ENCODE results near the gene PISD. TPM values are rescaled to one million over a fixed set of nuclear protein-coding genes. Genes with fewer than 3 reads are reported as not detected.

Gene PISD
- total and polyA plus RNA-seq, 2 donors (not counting 3 experiments of a cell fraction or from before 2014, with no cell fraction given) = 53.4 to 58.0 TPM

DNA sequence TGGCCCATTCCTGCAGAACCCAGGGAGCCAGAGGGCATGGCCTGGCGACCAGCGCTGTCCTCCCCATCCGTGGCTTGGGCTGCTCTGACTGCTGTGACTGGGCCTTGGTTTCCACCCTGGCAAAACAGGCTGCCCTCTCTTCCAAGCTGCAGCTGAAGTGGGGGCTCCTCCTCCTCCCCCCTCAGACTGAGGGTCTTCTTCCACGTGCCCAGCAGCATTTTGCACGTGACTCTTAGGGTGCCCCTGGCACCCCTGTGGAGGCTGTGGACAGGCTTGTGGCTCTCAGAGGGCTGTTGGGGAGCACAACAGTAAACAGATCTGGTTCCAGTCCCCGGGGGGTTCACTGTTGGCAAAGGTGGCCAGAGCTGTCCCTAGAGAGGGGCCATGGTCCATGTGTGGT, 51.4 kb downstream of the PISD start:
- Histone ChIP-seq H4K20me1 (replicated peaks; ENCODE audit: control insufficient read depth, extremely low read depth, insufficient read depth, low read length) (no peaks in the 10 kb centered on the region), H2AFZ (ENCODE audit: low read depth, low read length) (no peak overlapping the region), H3K4me1 (ENCODE audit: control insufficient read depth, extremely low read depth, insufficient read depth, low read length) (no peaks in the 10 kb centered on the region), H3K9me1 (replicated peaks; ENCODE audit: control insufficient read depth, extremely low read depth, insufficient read depth, low read length) (no peaks in the 10 kb centered on the region), H3K79me2 (ENCODE audit: control insufficient read depth, insufficient read depth, low read length) (no peaks in the 10 kb centered on the region), H3K4me2 (ENCODE audit: insufficient read depth, low read length) (no peak overlapping the region), H3K9ac (replicated peaks; ENCODE audit: extremely low read depth, insufficient read depth, low read length) (no peak overlapping the region), H3K4me3 (replicated peaks in 1 of 3; ENCODE audit: insufficient read depth in 1 of 3, low read depth in 1 of 3, low read length in 3 of 3) (no peak overlapping the region), H3K36me3 (ENCODE audit: control insufficient read depth in 2 of 2, extremely low read depth in 1 of 2, insufficient read depth in 2 of 2, low read length in 2 of 2) (no peaks in the 10 kb centered on the region), H3K9me3 (replicated peaks; ENCODE audit: control insufficient read depth, insufficient read depth, low read length) (no peaks in the 10 kb centered on the region), H3K27ac (ENCODE audit: insufficient read depth, low read depth, low read length) (no peak overlapping the region), H3K27me3 (ENCODE audit: control insufficient read depth in 2 of 2, insufficient read depth in 2 of 2, low read length in 2 of 2) (no peaks in the 10 kb centered on the region)
- POLR2A ChIA-PET = no interaction called here
- DNase-seq (ENCODE audit: low read depth, low spot score) (no peak), FAIRE-seq (no peak)
- TF ChIP-seq, protein P1, sequence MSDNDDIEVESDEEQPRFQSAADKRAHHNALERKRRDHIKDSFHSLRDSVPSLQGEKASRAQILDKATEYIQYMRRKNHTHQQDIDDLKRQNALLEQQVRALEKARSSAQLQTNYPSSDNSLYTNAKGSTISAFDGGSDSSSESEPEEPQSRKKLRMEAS (IDR thresholded peaks at IDR 0.05; ENCODE audit: insufficient read depth, insufficient read length) = no peak
- no peak for TF ChIP-seq GATA2 (IDR thresholded peaks at IDR 0.05; ENCODE audit: insufficient read depth, insufficient read length, low read depth, low read length)
- TF ChIP-seq POLR2AphosphoS5 (IDR thresholded peaks at IDR 0.05; ENCODE audit: insufficient read depth, low read depth, low read length) = no peak
- TF ChIP-seq MYC (IDR thresholded peaks at IDR 0.05; ENCODE audit: low read depth, low read length) = no peak
- dilution Hi-C loops (cut with MboI; ENCODE audit: extremely low pct_ligation_motif_present, low sequenced_read_pairs) (no loop called here), intact Hi-C loops (cut with micrococcal nuclease) (no loop called here)
- no TSS peak for BruUV-seq (replicated peaks)
- CTCF ChIA-PET = interaction anchor here (0.6 to 1.8 kb wide), 4 partner anchors 9 to 177 kb away, joined by 3 to 11 read pairs (median 4); no protein-coding TSS in a partner anchor

DNA sequence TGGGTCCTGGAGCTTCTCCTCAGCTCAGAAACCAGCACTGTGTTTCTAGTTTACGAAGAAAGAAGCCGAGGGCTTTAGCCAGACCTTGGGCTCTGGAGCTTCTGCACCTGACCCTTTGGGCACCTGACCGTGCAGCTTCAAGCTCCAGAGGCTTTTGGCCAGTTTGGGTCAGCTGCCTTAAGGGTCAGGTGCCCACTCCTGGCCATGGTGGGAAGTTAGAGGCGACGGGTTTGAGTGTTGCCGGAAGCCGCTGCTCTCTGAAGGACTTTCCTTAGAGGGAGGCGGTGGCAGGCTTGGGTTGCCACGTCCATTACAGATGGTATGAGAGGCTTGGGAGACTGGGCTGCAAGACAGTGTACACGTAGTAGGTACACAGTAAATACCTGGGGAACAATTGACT, 52.3 kb downstream of the PISD start:
- no peak for FAIRE-seq
- no peaks in the 10 kb centered on the region for H4K20me1 ChIP-seq (replicated peaks; ENCODE audit: control insufficient read depth, extremely low read depth, insufficient read depth, low read length)
- no peak overlapping the region for H3K4me3 ChIP-seq (replicated peaks in 1 of 3; ENCODE audit: insufficient read depth in 1 of 3, low read depth in 1 of 3, low read length in 3 of 3)
- no peaks in the 10 kb centered on the region for H3K9me1 ChIP-seq (replicated peaks; ENCODE audit: control insufficient read depth, extremely low read depth, insufficient read depth, low read length)
- no peaks in the 10 kb centered on the region for H3K27me3 ChIP-seq (ENCODE audit: control insufficient read depth in 2 of 2, insufficient read depth in 2 of 2, low read length in 2 of 2)
- CTCF ChIA-PET = interaction anchor here (1.1 kb wide), 1 partner anchor 53 kb away, joined by 3 read pairs; no protein-coding TSS in a partner anchor
- no peak overlapping the region for H2AFZ ChIP-seq (ENCODE audit: low read depth, low read length)
- no peaks in the 10 kb centered on the region for H3K4me1 ChIP-seq (ENCODE audit: control insufficient read depth, extremely low read depth, insufficient read depth, low read length)
- no peaks in the 10 kb centered on the region for H3K9me3 ChIP-seq (replicated peaks; ENCODE audit: control insufficient read depth, insufficient read depth, low read length)
- TF ChIP-seq GATA2 (IDR thresholded peaks at IDR 0.05; ENCODE audit: insufficient read depth, insufficient read length, low read depth, low read length) = no peak
- TF ChIP-seq FOS (IDR thresholded peaks at IDR 0.05; ENCODE audit: borderline replicate concordance, insufficient read depth, low read length) = no peak
- H3K36me3 ChIP-seq (ENCODE audit: control insufficient read depth in 2 of 2, extremely low read depth in 1 of 2, insufficient read depth in 2 of 2, low read length in 2 of 2) = no peaks in the 10 kb centered on the region
- POLR2A ChIA-PET = no interaction called here
- no peak overlapping the region for H3K27ac ChIP-seq (ENCODE audit: insufficient read depth, low read depth, low read length)
- H3K79me2 ChIP-seq (ENCODE audit: control insufficient read depth, insufficient read depth, low read length) = no peaks in the 10 kb centered on the region
- DNase-seq (ENCODE audit: low read depth, low spot score) = no peak
- BruUV-seq (replicated peaks) = no TSS peak
- intact Hi-C loops (cut with micrococcal nuclease) (no loop called here), dilution Hi-C loops (cut with MboI; ENCODE audit: extremely low pct_ligation_motif_present, low sequenced_read_pairs) (no loop called here)
- H3K4me2 ChIP-seq (ENCODE audit: insufficient read depth, low read length) = no peak overlapping the region
- H3K9ac ChIP-seq (replicated peaks; ENCODE audit: extremely low read depth, insufficient read depth, low read length) = no peak overlapping the region
